HCT116 (cell line): ENCODE results near the gene KRTAP5-4.

Source experiments
- ATF3 ChIP-seq: IDR thresholded peaks from 2 replicates; pipeline ENCODE4 v1.6.1; 2012
- CEBPB ChIP-seq: IDR thresholded peaks from 2 replicates; pipeline ENCODE4 v1.6.1; 2012; ENCODE audit warnings: low read depth
- CTCF ChIP-seq, 3 experiments: fragments of 200-600 bp in 1 of 3; sonication (generic) in 1 of 3; IDR thresholded peaks in 2 of 3; conservative IDR thresholded peaks in 1 of 3; 2 replicates each; pipeline ENCODE4 v1.5.1; 2012 to 2017; ENCODE audit warnings: low read depth in 2 of 3, low read length in 2 of 3, antibody characterized with exemption in 1 of 3, borderline replicate concordance in 1 of 3, control low read depth in 1 of 3, mild to moderate bottlenecking in 1 of 3, mixed read lengths in 1 of 3, mixed run types in 1 of 3, moderate library complexity in 1 of 3; ENCODE audit not compliant: insufficient read depth in 1 of 3
- EZH2 ChIP-seq: fragments of 200-600 bp; sonication (generic); IDR thresholded peaks from 2 replicates; pipeline ENCODE4 v1.6.1; 2017; ENCODE audit warnings: antibody characterized with exemption, mixed run types
- JUND ChIP-seq: IDR thresholded peaks from 2 replicates; pipeline ENCODE4 v1.6.1; 2012
- POLR2A ChIP-seq: IDR thresholded peaks from 2 replicates; pipeline ENCODE4 v1.7.0; 2011; ENCODE audit warnings: borderline replicate concordance; ENCODE audit not compliant: insufficient read depth, insufficient read length; ENCODE audit errors: extremely low read depth
- SIN3A ChIP-seq: IDR thresholded peaks from 2 replicates; pipeline ENCODE4 v1.6.1; 2012; ENCODE audit warnings: low read depth
- YY1 ChIP-seq: IDR thresholded peaks from 2 replicates; pipeline ENCODE4 v1.6.1; 2011; ENCODE audit warnings: low read length, low read depth, moderate library complexity, mild to moderate bottlenecking; ENCODE audit not compliant: insufficient replicate concordance; ENCODE audit errors: extremely low read depth
- ZNF274 ChIP-seq: fragments of 200-500 bp; sonication (Bioruptor generic); IDR thresholded peaks from 2 replicates; pipeline ENCODE4 v1.6.1; 2014; ENCODE audit warnings: mild to moderate bottlenecking, low read depth, low read length, inconsistent platforms

- TF ChIP-seq POLR2A (no peak), CTCF (IDR thresholded peaks at IDR 0.05 in 2 of 3, conservative IDR thresholded peaks at IDR 0.05 in 1 of 3; ENCODE audit: borderline replicate concordance in 1 of 3, insufficient read depth in 1 of 3, low read depth in 2 of 3, low read length in 2 of 3) (no peak), JUND (no peak), EZH2 (no peak), ZNF274 (no peak), SIN3A (no peak), ATF3 (no peak), CEBPB (no peak), YY1 (no peak)
These were observed 29.3 kb downstream of the KRTAP5-4 start for GRCh38 chr11:1592628-1593027.
